HEK293 (cell line): ENCODE data around the gene LPCAT2.

Experiments used
- CTCF ChIA-PET: fragments of 350-600 bp; formaldehyde crosslinking; extraction: SDS; loops from one replicate; lab custom pipeline; 2021; ENCODE audit warnings: antibody characterized with exemption; lab: Yijun Ruan, JAX
- POLR2A ChIA-PET: fragments of 300-600 bp; formaldehyde crosslinking; extraction: SDS; loops from one replicate; lab custom pipeline; 2020; ENCODE audit warnings: antibody characterized with exemption, inconsistent platforms; lab: Yijun Ruan, JAX
- H3K27ac ChIP-seq: fragments of 200-500 bp; sonication (Bioruptor generic); 2 replicates; pipeline ENCODE4 v1.5.1; 2014; ENCODE audit warnings: low read depth, low read length, control low read depth, inconsistent platforms; ENCODE audit errors: extremely low read depth
- H3K36me3 ChIP-seq, 2 experiments: fragments of 200-500 bp in 1 of 2; sonication (Bioruptor generic) in 1 of 2; 1 replicate in 1 of 2; 2 replicates in 1 of 2; pipeline ENCODE4 v1.5.1; 2014 to 2017; ENCODE audit warnings: inconsistent platforms in 2 of 2, low read length in 2 of 2; ENCODE audit not compliant: control insufficient read depth in 2 of 2, insufficient read depth in 1 of 2
- H3K4me1 ChIP-seq: fragments of 200-500 bp; sonication (Bioruptor generic); 2 replicates; pipeline ENCODE4 v1.5.1; 2014; ENCODE audit warnings: mild to moderate bottlenecking, low read length, inconsistent platforms; ENCODE audit not compliant: control insufficient read depth, insufficient read depth
- H3K4me3 ChIP-seq: 2 replicates; pipeline ENCODE4 v1.5.1; 2011; ENCODE audit warnings: low read depth, mild to moderate bottlenecking, control low read depth, low read length, moderate library complexity
- H3K9me3 ChIP-seq: fragments of 200-500 bp; sonication (Bioruptor generic); 2 replicates; pipeline ENCODE4 v1.5.1; 2014; ENCODE audit warnings: low read depth, low read length, inconsistent platforms; ENCODE audit not compliant: control insufficient read depth, insufficient read depth
- IKZF3 ChIP-seq: fragments of 450-650 bp; IDR thresholded peaks from 2 replicates; pipeline ENCODE4 v1.5.0; 2018; ENCODE audit warnings: missing biosample characterization, mild to moderate bottlenecking, missing genetic modification characterization, moderate library complexity
- KLF16 ChIP-seq: fragments of 450-650 bp; formaldehyde crosslinking; IDR thresholded peaks from 2 replicates; pipeline ENCODE4 v1.5.1; 2017; ENCODE audit warnings: missing biosample characterization, missing genetic modification characterization
- KLF7 ChIP-seq: fragments of 450-650 bp; formaldehyde crosslinking; IDR thresholded peaks from 2 replicates; pipeline ENCODE4 v1.5.1; 2016; ENCODE audit warnings: missing biosample characterization, missing genetic modification characterization, borderline replicate concordance
- REPIN1 ChIP-seq: fragments of 450-650 bp; formaldehyde crosslinking; IDR thresholded peaks from 2 replicates; pipeline ENCODE4 v1.5.1; 2017; ENCODE audit warnings: missing biosample characterization, missing genetic modification characterization, low read depth
- SP2 ChIP-seq: fragments of 450-650 bp; formaldehyde crosslinking; IDR thresholded peaks from 2 replicates; pipeline ENCODE4 v1.5.1; 2016; ENCODE audit warnings: missing biosample characterization, missing genetic modification characterization
- WT1 ChIP-seq: fragments of 450-650 bp; formaldehyde crosslinking; IDR thresholded peaks from 2 replicates; pipeline ENCODE4 v1.5.1; 2016; ENCODE audit warnings: missing biosample characterization, missing genetic modification characterization
- ZFP3 ChIP-seq: fragments of 450-650 bp; formaldehyde crosslinking; IDR thresholded peaks from 2 replicates; pipeline ENCODE4 v1.5.1; 2016; ENCODE audit warnings: low read depth, missing biosample characterization, missing genetic modification characterization
- ZFP41 ChIP-seq: fragments of 450-650 bp; formaldehyde crosslinking; IDR thresholded peaks from 2 replicates; pipeline ENCODE4 v1.5.1; 2016; ENCODE audit warnings: missing biosample characterization, missing genetic modification characterization, borderline replicate concordance
- ZFP69B ChIP-seq: fragments of 450-650 bp; formaldehyde crosslinking; IDR thresholded peaks from 2 replicates; pipeline ENCODE4 v1.5.1; 2016; ENCODE audit warnings: missing biosample characterization, missing genetic modification characterization
- ZNF132 ChIP-seq: fragments of 450-650 bp; formaldehyde crosslinking; IDR thresholded peaks from 2 replicates; pipeline ENCODE4 v1.5.1; 2017; ENCODE audit warnings: missing biosample characterization, missing genetic modification characterization, borderline replicate concordance
- ZNF155 ChIP-seq: fragments of 450-650 bp; formaldehyde crosslinking; IDR thresholded peaks from 2 replicates; pipeline ENCODE4 v1.5.1; 2016; ENCODE audit warnings: missing biosample characterization, missing genetic modification characterization
- ZNF19 ChIP-seq: fragments of 450-650 bp; formaldehyde crosslinking; IDR thresholded peaks from 2 replicates; pipeline ENCODE4; 2016; ENCODE audit warnings: missing biosample characterization, missing genetic modification characterization, low read depth
- ZNF302 ChIP-seq: fragments of 450-650 bp; formaldehyde crosslinking; IDR thresholded peaks from 2 replicates; pipeline ENCODE4 v1.5.1; 2016; ENCODE audit warnings: missing biosample characterization, missing genetic modification characterization, low read depth
- ZNF341 ChIP-seq: fragments of 450-650 bp; formaldehyde crosslinking; IDR thresholded peaks from 2 replicates; pipeline ENCODE4; 2016; ENCODE audit warnings: low read depth, missing biosample characterization, missing genetic modification characterization
- ZNF571 ChIP-seq: fragments of 450-650 bp; formaldehyde crosslinking; IDR thresholded peaks from 2 replicates; pipeline ENCODE4 v1.5.0; 2017; ENCODE audit warnings: missing biosample characterization, missing genetic modification characterization
- ZNF600 ChIP-seq: fragments of 450-650 bp; formaldehyde crosslinking; IDR thresholded peaks from 2 replicates; pipeline ENCODE4 v1.5.1; 2016; ENCODE audit warnings: missing biosample characterization, missing genetic modification characterization
- ZNF623 ChIP-seq: fragments of 450-650 bp; formaldehyde crosslinking; IDR thresholded peaks from 2 replicates; pipeline ENCODE4 v1.5.1; 2016; ENCODE audit warnings: missing biosample characterization, missing genetic modification characterization
- ZNF624 ChIP-seq: fragments of 450-650 bp; formaldehyde crosslinking; IDR thresholded peaks from 2 replicates; pipeline ENCODE4 v1.5.1; 2017; ENCODE audit warnings: missing biosample characterization, missing genetic modification characterization
- TF ChIP-seq, protein P1 (sequence below): fragments of 450-650 bp; formaldehyde crosslinking; conservative IDR thresholded peaks from 2 replicates; pipeline ENCODE4 v1.5.1; 2016; ENCODE audit warnings: low read depth, missing biosample characterization, missing genetic modification characterization
- TF ChIP-seq, protein P2 (sequence below): IDR thresholded peaks from 2 replicates; pipeline ENCODE4 v1.6.1; 2011; ENCODE audit warnings: mild to moderate bottlenecking, low read depth, low read length, borderline replicate concordance
- TF ChIP-seq, protein P3 (sequence below): sonication (generic); formaldehyde crosslinking; IDR thresholded peaks from 2 replicates; pipeline ENCODE4 v1.8.1; 2022; ENCODE audit warnings: mild to moderate bottlenecking, moderate library complexity, missing genetic modification reagents

LPCAT2 gene

GRCh38 chr16:55539049-55539448 is 30.2 kb downstream of the LPCAT2 start:
- no peak overlapping the region for H3K27ac ChIP-seq
- ChIA-PET POLR2A (no interaction called here), CTCF (interaction anchor here (0.6 to 10.0 kb wide), 3 partner anchors 12 to 74 kb away, joined by 3 to 97 read pairs (median 5); no protein-coding TSS in a partner anchor)
- TF ChIP-seq ZNF155 (tag by site-specific recombination) (no peak), IKZF3 (tag by site-specific recombination) (no peak), KLF7 (tag by site-specific recombination) (no peak), ZFP41 (no peak), ZNF132 (tag by site-specific recombination) (no peak), ZNF19 (tag by site-specific recombination) (no peak), WT1 (tag by site-specific recombination) (no peak), ZNF623 (tag by site-specific recombination) (no peak), ZNF571 (tag by site-specific recombination) (no peak), SP2 (tag by site-specific recombination) (no peak), KLF16 (tag by site-specific recombination) (no peak), ZNF624 (tag by site-specific recombination) (no peak), ZFP3 (no peak), ZNF600 (tag by site-specific recombination) (no peak), ZNF302 (tag by site-specific recombination) (no peak), ZNF341 (no peak), REPIN1 (no peak)
- TF ChIP-seq, protein P1, sequence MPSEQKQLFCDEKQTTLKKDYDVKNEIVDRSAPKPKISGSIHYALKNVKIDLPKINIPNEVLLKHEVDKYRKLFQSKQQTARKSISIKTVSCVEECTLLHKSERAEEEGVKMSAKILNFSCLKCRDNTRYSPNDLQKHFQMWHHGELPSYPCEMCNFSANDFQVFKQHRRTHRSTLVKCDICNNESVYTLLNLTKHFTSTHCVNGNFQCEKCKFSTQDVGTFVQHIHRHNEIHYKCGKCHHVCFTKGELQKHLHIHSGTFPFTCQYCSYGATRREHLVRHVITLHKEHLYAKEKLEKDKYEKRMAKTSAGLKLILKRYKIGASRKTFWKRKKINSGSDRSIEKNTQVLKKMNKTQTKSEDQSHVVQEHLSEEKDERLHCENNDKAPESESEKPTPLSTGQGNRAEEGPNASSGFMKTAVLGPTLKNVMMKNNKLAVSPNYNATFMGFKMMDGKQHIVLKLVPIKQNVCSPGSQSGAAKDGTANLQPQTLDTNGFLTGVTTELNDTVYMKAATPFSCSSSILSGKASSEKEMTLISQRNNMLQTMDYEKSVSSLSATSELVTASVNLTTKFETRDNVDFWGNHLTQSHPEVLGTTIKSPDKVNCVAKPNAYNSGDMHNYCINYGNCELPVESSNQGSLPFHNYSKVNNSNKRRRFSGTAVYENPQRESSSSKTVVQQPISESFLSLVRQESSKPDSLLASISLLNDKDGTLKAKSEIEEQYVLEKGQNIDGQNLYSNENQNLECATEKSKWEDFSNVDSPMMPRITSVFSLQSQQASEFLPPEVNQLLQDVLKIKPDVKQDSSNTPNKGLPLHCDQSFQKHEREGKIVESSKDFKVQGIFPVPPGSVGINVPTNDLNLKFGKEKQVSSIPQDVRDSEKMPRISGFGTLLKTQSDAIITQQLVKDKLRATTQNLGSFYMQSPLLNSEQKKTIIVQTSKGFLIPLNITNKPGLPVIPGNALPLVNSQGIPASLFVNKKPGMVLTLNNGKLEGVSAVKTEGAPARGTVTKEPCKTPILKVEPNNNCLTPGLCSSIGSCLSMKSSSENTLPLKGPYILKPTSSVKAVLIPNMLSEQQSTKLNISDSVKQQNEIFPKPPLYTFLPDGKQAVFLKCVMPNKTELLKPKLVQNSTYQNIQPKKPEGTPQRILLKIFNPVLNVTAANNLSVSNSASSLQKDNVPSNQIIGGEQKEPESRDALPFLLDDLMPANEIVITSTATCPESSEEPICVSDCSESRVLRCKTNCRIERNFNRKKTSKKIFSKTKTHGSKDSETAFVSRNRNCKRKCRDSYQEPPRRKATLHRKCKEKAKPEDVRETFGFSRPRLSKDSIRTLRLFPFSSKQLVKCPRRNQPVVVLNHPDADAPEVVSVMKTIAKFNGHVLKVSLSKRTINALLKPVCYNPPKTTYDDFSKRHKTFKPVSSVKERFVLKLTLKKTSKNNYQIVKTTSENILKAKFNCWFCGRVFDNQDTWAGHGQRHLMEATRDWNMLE (tag by site-specific recombination): no peak
- TF ChIP-seq, protein P2, sequence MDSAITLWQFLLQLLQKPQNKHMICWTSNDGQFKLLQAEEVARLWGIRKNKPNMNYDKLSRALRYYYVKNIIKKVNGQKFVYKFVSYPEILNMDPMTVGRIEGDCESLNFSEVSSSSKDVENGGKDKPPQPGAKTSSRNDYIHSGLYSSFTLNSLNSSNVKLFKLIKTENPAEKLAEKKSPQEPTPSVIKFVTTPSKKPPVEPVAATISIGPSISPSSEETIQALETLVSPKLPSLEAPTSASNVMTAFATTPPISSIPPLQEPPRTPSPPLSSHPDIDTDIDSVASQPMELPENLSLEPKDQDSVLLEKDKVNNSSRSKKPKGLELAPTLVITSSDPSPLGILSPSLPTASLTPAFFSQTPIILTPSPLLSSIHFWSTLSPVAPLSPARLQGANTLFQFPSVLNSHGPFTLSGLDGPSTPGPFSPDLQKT: no peak
- TF ChIP-seq, protein P3, sequence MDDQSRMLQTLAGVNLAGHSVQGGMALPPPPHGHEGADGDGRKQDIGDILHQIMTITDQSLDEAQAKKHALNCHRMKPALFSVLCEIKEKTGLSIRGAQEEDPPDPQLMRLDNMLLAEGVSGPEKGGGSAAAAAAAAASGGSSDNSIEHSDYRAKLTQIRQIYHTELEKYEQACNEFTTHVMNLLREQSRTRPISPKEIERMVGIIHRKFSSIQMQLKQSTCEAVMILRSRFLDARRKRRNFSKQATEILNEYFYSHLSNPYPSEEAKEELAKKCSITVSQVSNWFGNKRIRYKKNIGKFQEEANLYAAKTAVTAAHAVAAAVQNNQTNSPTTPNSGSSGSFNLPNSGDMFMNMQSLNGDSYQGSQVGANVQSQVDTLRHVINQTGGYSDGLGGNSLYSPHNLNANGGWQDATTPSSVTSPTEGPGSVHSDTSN: no peak
- TF ChIP-seq, all 188 proteins: peak for 0
- H3K4me1 ChIP-seq: no peaks in the 10 kb centered on the region
- peaks cover 0 to 5% of the 10 kb centered on the region in 2 experiments; a peak in 2 of 3 replicates for H3K36me3 ChIP-seq
- H3K9me3 ChIP-seq: no peaks in the 10 kb centered on the region
- H3K4me3 ChIP-seq: no peak overlapping the region

- no peak overlapping the region for H3K4me3 ChIP-seq
- CTCF ChIA-PET: interaction anchor here (10.0 kb wide), 1 partner anchor 74 kb away, joined by 97 read pairs; no protein-coding TSS in a partner anchor
- peaks cover 0 to 5% of the 10 kb centered on the region in 2 experiments; a peak in 2 of 3 replicates for H3K36me3 ChIP-seq
- TF ChIP-seq ZNF571 (tag by site-specific recombination) (no peak), ZFP69B (tag by site-specific recombination) (no peak)
- TF ChIP-seq, all 188 proteins: peak for 0
- POLR2A ChIA-PET: no interaction called here
- Histone ChIP-seq H3K27ac (no peak overlapping the region), H3K4me1 (no peaks in the 10 kb centered on the region), H3K9me3 (no peaks in the 10 kb centered on the region)
Measured at GRCh38 chr16:55539488-55539887, 30.6 kb downstream of the LPCAT2 start.
